GM21529 (cell line): ENCODE data around the gene B3GNT9.

Experiments used
- ATAC-seq: cut with Tn5 transposase; IDR thresholded peaks from one replicate; pipeline ENCODE4 v1.9.1; 2021; ENCODE audit not compliant: unreplicated experiment

The B3GNT9 gene

GRCh38 chr16:67169642-67170167, 18.9 kb upstream of the B3GNT9 start:
- no peak for ATAC-seq

- no peak for ATAC-seq
These were observed 18.2 kb upstream of the B3GNT9 start for GRCh38 chr16:67169011-67169451.

- no peak for ATAC-seq
These were observed 16.8 kb upstream of the B3GNT9 start for GRCh38 chr16:67167588-67167987.

GRCh38 chr16:67166598-67167168, 15.9 kb upstream of the B3GNT9 start:
- no peak for ATAC-seq

- no peak for ATAC-seq
These were observed 15.3 kb upstream of the B3GNT9 start for GRCh38 chr16:67166110-67166547.

- no peak for ATAC-seq
These were observed 14.6 kb upstream of the B3GNT9 start for GRCh38 chr16:67165121-67166078.

- ATAC-seq: no peak
These were observed 13.8 kb upstream of the B3GNT9 start, which contains the start of gene HSF4 for GRCh38 chr16:67164599-67165061. TSS of gene HSF4 (plus strand) at chr16:67164745. CDS start at chr16:67164812, 67 bp downstream.

- ATAC-seq: no peak
These were observed 13.3 kb upstream of the B3GNT9 start for GRCh38 chr16:67163999-67164558.

GRCh38 chr16:67163164-67163998, 12.6 kb upstream of the B3GNT9 start:
- no peak for ATAC-seq

GRCh38 chr16:67162506-67163163, 11.8 kb upstream of the B3GNT9 start:
- ATAC-seq: no peak

GRCh38 chr16:67161595-67162058, 10.8 kb upstream of the B3GNT9 start:
- ATAC-seq: no peak

GRCh38 chr16:67158637-67159600, 8.1 kb upstream of the B3GNT9 start:
- ATAC-seq: peak; percentile 40

- no peak for ATAC-seq
These were observed 7.3 kb upstream of the B3GNT9 start for GRCh38 chr16:67157892-67158635.

- ATAC-seq: no peak
These were observed 6.4 kb upstream of the B3GNT9 start for GRCh38 chr16:67157106-67157748.

- ATAC-seq: no peak
These were observed 5.5 kb upstream of the B3GNT9 start for GRCh38 chr16:67156143-67156844.

- ATAC-seq: no peak
These were observed 4.7 kb upstream of the B3GNT9 start for GRCh38 chr16:67155295-67156142.
